MCF 10A (cell line): ENCODE data around the gene GPR176. TPM values are rescaled to one million over a fixed set of nuclear protein-coding genes. Genes with fewer than 3 reads are reported as not detected.

Experiments
- BruUV-seq: library from RNA; stranded (reverse); fragments of 400-500 nt; replicated peaks from 2 replicates; lab custom pipeline; 2021; lab: Mats Ljungman, UMichigan
- CTCF ChIA-PET: fragments of 300-600 bp; sonication (Branson Sonifier 250); formaldehyde crosslinking; extraction: SDS; loops from one replicate; lab custom pipeline; 2021; ENCODE audit warnings: antibody characterized with exemption, inconsistent platforms; lab: Yijun Ruan, JAX
- POLR2A ChIA-PET: fragments of 300-600, 350-650 bp; sonication (Branson Sonifier 250); formaldehyde crosslinking; extraction: SDS; loops from one replicate; lab custom pipeline; 2020; ENCODE audit warnings: antibody characterized with exemption, inconsistent platforms; lab: Yijun Ruan, JAX
- DNase-seq: peaks from one replicate; pipeline ENCODE4 v3.0.0-alpha.2; 2018; ENCODE audit not compliant: unreplicated experiment
- H3K27ac Mint-ChIP-seq: one replicate; pipeline ENCODE4 v1.8.0; 2022; ENCODE audit warnings: mild to moderate bottlenecking, low read depth, mixed read lengths; ENCODE audit not compliant: unreplicated experiment
- H3K27me3 Mint-ChIP-seq: one replicate; pipeline ENCODE4 v1.8.0; 2022; ENCODE audit warnings: mixed read lengths; ENCODE audit not compliant: insufficient read depth, unreplicated experiment
- H3K36me3 Mint-ChIP-seq: one replicate; pipeline ENCODE4 v1.8.0; 2022; ENCODE audit warnings: mild to moderate bottlenecking, moderate library complexity, mixed read lengths; ENCODE audit not compliant: insufficient read depth, unreplicated experiment
- H3K4me1 Mint-ChIP-seq: one replicate; pipeline ENCODE4 v1.8.0; 2022; ENCODE audit warnings: mixed read lengths; ENCODE audit not compliant: insufficient read depth, unreplicated experiment
- H3K4me3 Mint-ChIP-seq: one replicate; pipeline ENCODE4 v1.8.0; 2022; ENCODE audit warnings: mild to moderate bottlenecking, moderate library complexity, mixed read lengths; ENCODE audit not compliant: unreplicated experiment
- H3K9me3 Mint-ChIP-seq: one replicate; pipeline ENCODE4 v1.8.0; 2022; ENCODE audit warnings: mixed read lengths; ENCODE audit not compliant: unreplicated experiment
- intact Hi-C: fragments of 100-400 bp; cut with micrococcal nuclease; formaldehyde crosslinking; loops from 2 replicates; pipeline ENCODE4 v1.14.1; 2022
- total RNA-seq: library from RNA; stranded (reverse); gene quantifications from 2 replicates; pipeline ENCODE4 v1.2.3, GENCODE V29; 2022
- TF ChIP-seq, protein P1 (sequence below): fragments of 200-600 bp; IDR thresholded peaks from one replicate; pipeline ENCODE4 v1.8.0; 2022; ENCODE audit warnings: antibody characterized with exemption, mild to moderate bottlenecking; ENCODE audit not compliant: unreplicated experiment

GPR176 gene
- total RNA-seq, 1 experiment from 2014 or later = 1.8 TPM

DNA sequence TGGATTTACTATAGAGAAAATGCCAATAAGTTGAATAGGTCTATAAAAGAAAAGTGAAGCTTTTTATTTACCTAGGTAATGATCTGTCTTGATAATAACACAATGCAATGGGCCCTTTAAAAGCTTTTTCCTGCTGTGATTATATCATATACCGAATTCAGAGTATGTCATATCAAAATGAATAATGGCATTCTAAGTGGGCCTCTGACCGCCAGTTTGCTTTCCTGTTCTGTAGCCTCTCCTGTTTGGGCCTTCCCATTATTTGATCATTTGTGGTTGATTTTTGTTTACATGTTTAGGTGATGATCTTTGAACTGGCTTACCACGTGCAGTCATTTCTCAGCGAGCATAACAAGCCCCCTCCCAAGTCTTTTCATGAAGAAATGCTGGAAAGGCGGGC is 28.8 kb upstream of the GPR176 start:
- no TSS peak for BruUV-seq
- Mint-ChIP-seq H3K4me1 (no peaks in the 10 kb centered on the region), H3K9me3 (no peaks in the 10 kb centered on the region), H3K4me3 (no peak overlapping the region), H3K36me3 (peaks cover 38% of the 10 kb centered on the region), H3K27me3 (no peaks in the 10 kb centered on the region), H3K27ac (no peak overlapping the region)
- ChIA-PET CTCF (interaction anchor here (1.3 kb wide), 1 partner anchor 9 kb away, joined by 4 read pairs; no protein-coding TSS in a partner anchor), POLR2A (interaction anchor here (3.0 kb wide), 1 partner anchor 14 kb away, joined by 18 read pairs; the partner anchor contains the start of gene EIF2AK4)
- intact Hi-C loops = no loop called here
- TF ChIP-seq, protein P1, sequence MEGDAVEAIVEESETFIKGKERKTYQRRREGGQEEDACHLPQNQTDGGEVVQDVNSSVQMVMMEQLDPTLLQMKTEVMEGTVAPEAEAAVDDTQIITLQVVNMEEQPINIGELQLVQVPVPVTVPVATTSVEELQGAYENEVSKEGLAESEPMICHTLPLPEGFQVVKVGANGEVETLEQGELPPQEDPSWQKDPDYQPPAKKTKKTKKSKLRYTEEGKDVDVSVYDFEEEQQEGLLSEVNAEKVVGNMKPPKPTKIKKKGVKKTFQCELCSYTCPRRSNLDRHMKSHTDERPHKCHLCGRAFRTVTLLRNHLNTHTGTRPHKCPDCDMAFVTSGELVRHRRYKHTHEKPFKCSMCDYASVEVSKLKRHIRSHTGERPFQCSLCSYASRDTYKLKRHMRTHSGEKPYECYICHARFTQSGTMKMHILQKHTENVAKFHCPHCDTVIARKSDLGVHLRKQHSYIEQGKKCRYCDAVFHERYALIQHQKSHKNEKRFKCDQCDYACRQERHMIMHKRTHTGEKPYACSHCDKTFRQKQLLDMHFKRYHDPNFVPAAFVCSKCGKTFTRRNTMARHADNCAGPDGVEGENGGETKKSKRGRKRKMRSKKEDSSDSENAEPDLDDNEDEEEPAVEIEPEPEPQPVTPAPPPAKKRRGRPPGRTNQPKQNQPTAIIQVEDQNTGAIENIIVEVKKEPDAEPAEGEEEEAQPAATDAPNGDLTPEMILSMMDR = no peak
- no peak for DNase-seq

DNA sequence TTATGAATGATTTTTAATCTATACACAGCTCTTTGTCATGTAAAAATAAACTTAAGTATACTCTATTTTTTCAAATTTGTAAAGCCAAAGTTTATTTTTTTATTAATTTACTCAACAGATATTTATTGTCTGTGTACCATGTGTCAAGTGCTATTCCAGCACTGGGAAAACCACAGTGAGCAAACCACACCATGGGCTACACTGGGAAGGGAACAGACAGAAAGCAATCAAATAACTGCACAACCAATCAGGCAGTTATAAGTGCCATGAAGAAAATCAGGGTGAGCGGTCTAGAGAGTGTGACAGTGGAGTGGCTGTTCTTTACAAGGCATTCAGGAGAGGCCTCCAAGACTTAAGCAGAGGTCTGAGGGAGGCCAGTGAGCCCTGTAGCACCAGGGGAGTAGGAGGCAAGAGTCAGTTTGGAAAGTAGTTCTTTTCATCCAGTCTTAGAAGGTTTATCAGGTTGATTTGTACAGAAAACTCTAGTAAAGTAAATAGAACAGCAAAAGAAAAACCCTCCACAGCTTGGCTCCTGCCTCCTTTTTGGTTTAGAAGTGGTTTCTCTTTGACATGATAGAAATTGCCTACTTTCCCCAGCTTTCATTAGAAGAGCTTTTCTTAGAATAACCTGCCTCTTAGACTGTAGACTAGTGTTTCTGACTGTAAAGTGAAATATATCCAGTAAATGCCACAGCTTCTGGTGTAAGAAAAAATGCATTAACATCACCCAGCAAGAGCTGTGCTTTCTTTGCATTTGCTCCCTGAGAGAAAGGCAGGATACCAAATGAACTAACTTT is 27.5 kb upstream of the GPR176 start:
- TF ChIP-seq, protein P1 = no peak
- Mint-ChIP-seq H3K27ac (no peak overlapping the region), H3K27me3 (no peaks in the 10 kb centered on the region), H3K9me3 (no peaks in the 10 kb centered on the region), H3K4me1 (no peaks in the 10 kb centered on the region), H3K36me3 (peaks cover 50% of the 10 kb centered on the region), H3K4me3 (no peak overlapping the region)
- intact Hi-C loops = no loop called here
- no TSS peak for BruUV-seq
- ChIA-PET POLR2A (interaction anchor here (3.0 kb wide), 1 partner anchor 13 kb away, joined by 18 read pairs; the partner anchor contains the start of gene EIF2AK4), CTCF (interaction anchor here (0.6 to 1.5 kb wide), 4 partner anchors 10 to 146 kb away, joined by 3 to 5 read pairs (median 4); no protein-coding TSS in a partner anchor)
- DNase-seq = no peak

DNA sequence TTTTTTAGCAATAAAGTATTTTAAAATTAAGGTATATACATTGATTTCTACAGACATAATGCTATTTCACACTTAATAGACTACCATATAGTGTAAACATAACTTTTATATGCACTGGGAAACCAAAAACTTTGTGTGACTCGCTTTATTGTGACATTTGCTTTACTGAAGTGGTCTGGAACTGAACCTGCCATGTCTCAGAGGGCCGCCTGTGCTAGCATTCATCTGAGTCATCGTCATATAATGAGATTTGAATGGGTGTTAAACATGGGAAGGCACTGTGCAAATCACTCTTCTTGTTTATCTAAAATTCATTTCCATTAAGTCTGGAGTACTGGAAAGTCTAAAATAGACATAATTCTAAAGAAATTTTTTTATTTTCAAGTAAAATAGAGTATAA is 26.8 kb upstream of the GPR176 start:
- Mint-ChIP-seq H3K4me3 (no peak overlapping the region), H3K36me3 (peaks cover 55% of the 10 kb centered on the region), H3K9me3 (no peaks in the 10 kb centered on the region), H3K27ac (no peak overlapping the region), H3K27me3 (no peaks in the 10 kb centered on the region), H3K4me1 (no peaks in the 10 kb centered on the region)
- ChIA-PET POLR2A (interaction anchor here (2.0 to 3.0 kb wide), 2 partner anchors 12 kb away, joined by 18 to 19 read pairs; partner anchors contain the start of gene EIF2AK4), CTCF (interaction anchor here (0.6 to 1.5 kb wide), 2 partner anchors 9 to 59 kb away, joined by 3 to 5 read pairs; no protein-coding TSS in a partner anchor)
- intact Hi-C loops = no loop called here
- DNase-seq = peak; percentile 16
- BruUV-seq = no TSS peak
- TF ChIP-seq, protein P1 = no peak

GRCh38 chr15:39944726-39945125 is 24.7 kb upstream of the GPR176 start:
- Mint-ChIP-seq H3K4me3 (no peak overlapping the region), H3K36me3 (peaks cover 63% of the 10 kb centered on the region), H3K4me1 (no peaks in the 10 kb centered on the region), H3K27ac (no peak overlapping the region), H3K27me3 (no peaks in the 10 kb centered on the region), H3K9me3 (no peaks in the 10 kb centered on the region)
- ChIA-PET POLR2A (interaction anchor here (2.0 kb wide), 1 partner anchor 10 kb away, joined by 19 read pairs; the partner anchor contains the start of gene EIF2AK4), CTCF (interaction anchor here (0.6 to 1.4 kb wide), 5 partner anchors 18 to 159 kb away, joined by 3 to 6 read pairs (median 3); no protein-coding TSS in a partner anchor)
- TF ChIP-seq, protein P1 = no peak
- DNase-seq = no peak
- intact Hi-C loops = no loop called here
- no TSS peak for BruUV-seq
